ENCODE measurements around the gene RSAD1.
"Not testable (repeated sequence)": the region's sequence is repeated elsewhere in the genome, so short reads cannot be mapped to it uniquely, and the experiment has no call there.

RSAD1 gene

DNA sequence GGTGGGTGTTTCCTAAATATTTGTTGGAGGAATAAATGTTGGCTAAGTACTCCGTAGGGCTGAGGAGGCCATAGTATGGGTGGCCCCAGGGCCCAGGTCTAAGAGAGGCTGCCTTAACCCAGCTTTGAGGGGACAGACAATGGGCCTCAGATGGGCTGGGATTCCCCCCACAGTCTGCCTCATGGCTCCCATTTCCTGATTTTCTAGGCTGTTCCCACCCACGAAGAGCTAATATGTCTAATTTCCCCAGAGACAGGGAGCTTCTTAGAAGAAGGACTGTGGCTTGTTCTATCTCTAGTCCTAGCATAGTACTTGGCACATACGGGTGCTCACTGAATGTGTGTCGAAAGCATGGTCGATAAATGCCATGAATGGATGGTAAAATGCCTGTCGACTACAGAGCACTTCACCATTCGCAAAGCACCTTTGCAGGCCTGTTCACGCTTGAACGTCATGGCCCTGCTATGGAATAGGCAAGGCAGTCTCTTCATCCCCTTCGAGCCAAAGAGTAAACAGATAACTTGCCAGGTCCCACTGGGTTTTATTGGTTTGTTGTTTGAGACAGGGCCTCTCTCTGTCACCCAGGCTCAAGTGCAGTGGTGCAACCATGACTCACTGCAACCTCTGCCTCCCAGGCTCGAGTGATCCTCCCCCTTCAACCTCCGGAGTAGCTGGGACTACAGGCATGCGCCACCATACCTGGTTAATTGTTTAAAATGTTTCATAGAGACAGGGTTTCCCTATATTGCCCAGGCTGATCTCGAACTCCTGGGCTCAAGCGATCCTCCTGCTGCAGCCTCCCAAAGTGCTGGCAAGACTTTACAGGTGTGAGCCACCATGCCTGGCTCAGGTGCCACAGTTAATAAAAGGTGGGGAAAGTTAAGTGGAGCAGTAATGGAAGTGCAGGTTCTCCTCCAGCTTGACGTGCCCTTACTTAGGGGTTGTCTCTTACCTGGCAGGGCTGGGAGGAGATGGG is 19.7 kb upstream of the RSAD1 start:
- DNase-seq = no peak

- DNase-seq = no peak
Measured at GRCh38 chr17:50459756-50460155, 18.9 kb upstream of the RSAD1 start.

DNA sequence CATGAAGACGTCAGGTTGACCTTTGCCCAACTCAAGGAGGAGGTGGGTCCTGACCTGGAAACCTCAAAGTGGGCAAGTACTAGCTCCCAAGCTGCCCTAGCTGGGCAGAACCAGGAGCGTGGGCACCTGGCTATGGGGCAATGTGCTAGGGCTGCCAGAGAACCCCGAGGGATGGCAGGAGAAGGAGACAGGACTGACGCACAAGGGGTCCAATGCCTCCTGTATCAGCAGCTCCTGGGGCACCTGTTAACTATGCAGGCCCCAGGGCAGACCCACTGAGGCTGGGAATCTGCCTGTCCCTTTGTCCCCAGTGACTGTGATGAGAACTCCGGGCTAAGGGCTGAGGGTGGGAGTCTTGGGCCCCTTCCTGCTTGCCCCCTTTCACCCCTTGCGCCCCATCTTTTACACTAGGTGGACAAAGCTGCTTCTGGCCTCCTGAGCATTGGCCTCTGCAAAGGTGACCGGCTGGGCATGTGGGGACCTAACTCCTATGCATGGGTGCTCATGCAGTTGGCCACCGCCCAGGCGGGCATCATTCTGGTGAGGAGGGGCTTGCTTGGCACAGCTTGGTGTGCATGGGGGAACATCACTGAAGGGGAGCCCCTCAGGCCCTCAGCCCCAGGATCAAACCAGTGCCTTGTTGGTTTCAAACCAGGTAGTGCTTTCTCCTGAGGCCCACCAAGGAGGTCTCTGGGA is 17.7 kb upstream of the RSAD1 start:
- no peak for DNase-seq

- DNase-seq = no peak
Measured at GRCh38 chr17:50461550-50462132, 17.0 kb upstream of the RSAD1 start.

DNA sequence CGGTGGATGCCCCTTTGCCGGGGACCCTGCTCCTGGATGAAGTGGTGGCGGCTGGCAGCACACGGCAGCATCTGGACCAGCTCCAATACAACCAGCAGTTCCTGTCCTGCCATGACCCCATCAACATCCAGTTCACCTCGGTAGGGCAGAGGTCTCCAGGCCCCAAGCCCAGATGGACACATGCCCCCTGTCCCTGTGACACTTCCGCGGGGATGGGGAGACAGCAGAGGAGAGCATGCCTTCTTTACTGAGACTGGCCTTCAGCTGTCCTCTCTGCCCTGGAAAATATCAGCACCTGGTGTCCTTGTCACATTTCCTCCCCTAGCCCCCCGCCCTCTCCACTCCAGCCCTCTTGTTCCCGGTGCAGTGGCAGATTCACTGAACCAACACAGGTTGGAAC is 16.2 kb upstream of the RSAD1 start:
- DNase-seq = no peak

DNA sequence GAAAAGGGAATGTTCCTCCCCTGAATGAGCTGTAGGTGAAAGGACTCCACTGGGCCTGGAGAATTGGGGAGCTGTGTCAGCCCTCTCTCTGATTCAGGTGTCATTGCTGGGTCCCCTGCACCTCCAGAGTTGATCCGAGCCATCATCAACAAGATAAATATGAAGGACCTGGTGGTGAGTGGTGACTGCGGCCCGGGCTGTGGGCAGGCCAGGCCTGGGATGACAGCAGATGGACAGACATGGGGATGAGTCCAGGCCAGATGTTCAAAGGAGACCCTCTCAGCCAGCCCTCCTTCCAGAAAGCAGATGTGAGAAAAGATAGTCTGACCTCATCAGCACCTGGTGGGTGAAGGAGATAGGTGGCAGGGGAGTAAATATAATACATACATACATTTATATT is 14.5 kb upstream of the RSAD1 start:
- DNase-seq = no peak

DNA sequence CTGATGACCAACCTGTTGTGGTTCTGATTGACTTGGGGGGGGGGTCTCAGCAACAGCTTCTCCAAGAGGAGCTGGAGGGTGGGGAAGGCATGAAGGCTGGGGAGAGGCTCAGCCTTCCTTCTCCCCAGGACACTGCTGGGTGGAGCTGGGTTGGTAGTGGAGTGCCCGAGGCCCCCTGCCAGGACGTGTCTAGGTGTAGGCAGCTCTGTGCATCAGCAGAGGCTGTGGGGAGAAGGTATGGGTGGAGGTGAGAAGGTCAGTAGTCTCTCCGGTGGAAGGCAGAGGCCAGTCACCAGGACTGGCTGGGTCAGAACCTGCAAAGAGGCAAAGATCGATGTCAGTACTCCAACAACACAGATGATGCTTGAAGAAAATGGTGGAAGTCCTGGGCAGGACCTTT is 13.9 kb upstream of the RSAD1 start:
- DNase-seq = no peak

- no peak for DNase-seq
Measured at GRCh38 chr17:50465171-50465570, 13.5 kb upstream of the RSAD1 start.

- no peak for DNase-seq
Measured at GRCh38 chr17:50465635-50466034, 13.0 kb upstream of the RSAD1 start.

DNA sequence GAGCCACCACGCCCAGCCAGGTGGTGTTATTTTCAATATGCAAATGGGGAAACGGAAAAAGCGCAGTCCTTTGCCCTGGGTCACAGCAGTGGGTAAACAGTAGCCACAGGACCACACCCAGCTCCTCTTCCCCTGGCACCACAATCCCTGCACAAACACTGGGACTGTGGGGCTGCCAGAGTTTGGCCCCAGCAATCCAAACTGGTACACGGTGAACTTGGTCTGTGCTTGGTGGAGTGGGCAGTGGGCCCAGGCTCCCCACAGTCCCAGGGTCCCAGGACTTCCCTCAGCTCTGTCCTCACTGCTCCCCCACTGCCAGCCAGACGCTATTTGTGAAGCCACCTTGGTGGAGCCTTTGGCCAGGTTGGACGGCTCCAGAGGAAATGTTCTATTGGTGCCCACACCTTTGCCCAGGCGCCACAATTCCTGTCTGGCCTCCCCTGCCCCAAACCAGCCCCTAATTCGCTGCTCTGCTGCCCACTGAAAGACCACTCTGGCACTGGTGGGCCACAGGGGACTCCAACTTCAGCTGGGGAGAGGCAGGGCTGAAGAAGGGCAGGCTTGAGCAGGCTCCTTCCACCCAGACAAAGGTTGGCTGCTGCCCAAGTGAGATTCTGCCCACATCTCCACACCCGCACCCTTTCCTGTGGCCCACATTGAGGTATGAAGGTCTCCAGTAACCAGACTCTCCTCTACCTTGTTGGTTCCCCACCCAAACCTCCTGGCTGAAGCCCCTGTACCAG is 12.1 kb upstream of the RSAD1 start:
- peak; percentile 24 for DNase-seq

- DNase-seq = no peak
Measured at GRCh38 chr17:50467114-50467854, 11.4 kb upstream of the RSAD1 start.

DNA sequence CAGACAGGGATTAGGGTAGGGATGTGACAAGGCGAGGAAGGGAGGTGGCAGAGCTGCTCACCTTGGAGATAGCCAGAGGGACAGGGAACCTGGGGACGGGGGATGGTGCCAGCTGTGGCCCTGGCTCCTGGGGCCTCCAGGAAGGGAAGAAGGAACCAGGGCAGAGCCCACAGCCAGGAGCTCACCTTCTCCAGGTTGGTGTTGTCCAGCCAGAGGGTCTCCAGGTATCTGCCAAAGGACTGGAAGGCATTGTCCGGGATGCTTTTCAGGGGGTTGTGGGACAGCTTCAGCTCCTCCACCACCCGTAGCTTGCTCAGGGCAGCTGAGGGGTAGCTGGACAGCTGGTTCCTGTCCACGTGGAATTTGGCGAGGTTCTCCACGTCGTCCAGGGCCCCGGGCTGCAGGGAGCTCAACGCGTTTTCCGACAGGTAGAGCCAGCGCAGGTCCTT is 10.8 kb upstream of the RSAD1 start:
- DNase-seq = no peak

DNA sequence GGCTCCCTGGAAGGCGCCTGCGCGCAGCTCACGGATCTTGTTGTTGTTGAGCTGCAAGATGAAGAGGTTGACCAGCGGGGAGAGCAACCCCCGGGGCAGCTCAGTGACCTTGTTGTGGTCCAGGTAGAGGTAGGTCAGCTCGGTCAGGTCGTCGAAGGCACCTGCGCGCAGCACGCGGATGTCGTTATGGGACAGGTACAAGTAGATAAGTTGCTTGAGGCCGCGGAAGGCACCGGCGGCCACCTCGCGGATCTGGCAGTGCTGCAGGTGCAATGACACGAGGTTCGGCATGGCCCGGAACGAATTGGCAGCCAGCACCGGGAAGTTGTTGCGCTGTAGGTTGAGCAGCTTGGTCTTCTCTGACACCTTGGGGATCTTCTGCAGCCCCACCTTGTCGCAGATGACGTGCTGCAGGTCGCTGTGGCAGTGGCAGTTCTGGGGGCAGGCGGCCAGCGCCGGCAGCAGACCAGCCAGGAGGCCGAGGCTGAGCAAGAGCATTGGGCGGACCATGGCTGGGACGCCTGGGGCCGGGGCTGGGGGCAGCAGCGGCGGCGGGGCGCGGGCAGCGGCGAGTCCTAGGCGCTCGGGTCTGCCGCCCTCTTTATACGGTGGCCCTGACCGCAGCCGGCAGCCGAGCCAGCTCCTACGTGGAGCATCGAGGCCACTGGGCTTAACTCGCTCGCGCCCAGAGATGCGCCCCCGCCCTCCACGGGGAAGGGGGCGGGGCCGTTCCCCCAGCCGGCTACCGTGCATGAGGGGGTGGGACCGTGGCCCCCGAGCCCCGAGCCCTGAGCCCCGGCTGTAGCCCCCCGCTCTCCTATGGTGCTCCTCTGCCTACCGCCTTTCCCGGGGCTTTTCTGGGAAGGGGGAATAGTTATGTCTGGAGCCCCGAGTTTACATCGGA is 10.1 kb upstream of the RSAD1 start, which contains the start of gene CHAD:
TSS of gene CHAD (minus strand) at position 577 of the 904 bp plus-strand sequence. CDS start at position 510, 67 bp downstream.
- no peak for DNase-seq

GRCh38 chr17:50469208-50469605 is 9.5 kb upstream of the RSAD1 start:
- DNase-seq = peak; percentile 12

DNA sequence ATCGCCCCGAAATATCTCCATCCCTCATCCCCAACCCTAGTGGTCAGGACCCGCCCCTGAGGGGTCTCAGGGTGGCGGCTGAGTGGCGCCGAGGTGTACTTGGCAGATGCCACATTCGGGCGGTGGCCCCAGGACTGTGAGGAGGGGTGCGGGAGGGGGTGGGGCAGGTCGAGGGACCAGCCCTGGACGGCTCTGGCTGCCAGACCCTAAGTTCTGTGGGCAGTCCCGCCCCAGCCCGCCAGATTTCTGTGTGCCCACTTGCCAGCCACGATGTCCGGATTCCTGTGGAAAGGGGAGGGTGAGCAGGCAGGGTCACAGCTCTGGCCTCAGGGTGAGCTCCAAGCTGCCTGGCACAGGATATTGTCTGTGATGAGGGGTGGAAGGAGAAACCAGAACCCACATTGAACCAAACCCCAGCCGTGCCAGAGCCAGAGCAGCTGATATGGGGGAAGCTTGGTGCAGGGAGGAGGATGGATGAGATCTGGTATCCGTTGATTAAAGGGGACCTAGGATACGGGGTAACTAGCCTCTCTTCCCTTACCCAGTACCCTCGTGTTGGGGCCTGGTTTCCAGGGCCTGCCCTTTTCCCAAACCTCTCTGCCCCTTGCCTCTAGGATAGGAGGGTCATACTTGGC is 8.9 kb upstream of the RSAD1 start:
- no peak for DNase-seq

- DNase-seq = no peak
Measured at GRCh38 chr17:50470426-50470825, 8.2 kb upstream of the RSAD1 start.

GRCh38 chr17:50471009-50471905 is 7.4 kb upstream of the RSAD1 start:
- no peak for DNase-seq

- DNase-seq = no peak
Measured at GRCh38 chr17:50472286-50472685, 6.4 kb upstream of the RSAD1 start.

DNA sequence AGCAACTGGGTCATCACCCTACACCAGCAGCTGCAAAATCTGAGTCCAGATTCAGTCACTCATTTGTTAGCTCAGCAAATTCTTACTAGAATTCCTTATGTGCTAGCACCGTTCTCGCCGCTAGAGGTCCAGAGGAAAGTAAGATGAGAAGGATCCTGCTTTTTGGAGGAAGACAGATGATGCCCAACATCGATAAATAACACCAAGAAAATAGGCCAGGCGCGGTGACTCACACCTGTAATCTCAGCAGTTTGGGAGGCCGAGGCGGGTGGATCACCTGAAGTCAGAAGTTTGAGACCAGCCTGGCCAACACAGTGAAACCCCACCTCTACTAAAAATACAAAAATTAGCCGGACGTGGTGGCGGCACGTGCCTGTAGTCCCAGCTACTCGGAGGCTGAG is 5.9 kb upstream of the RSAD1 start:
- DNase-seq = not testable (repeated sequence)

All from NCI-H146 (cell line).